GM12872 (cell line): Measurements from ENCODE around the gene TRIM5.

Experiments
- CTCF ChIP-seq: IDR thresholded peaks from 3 replicates; pipeline ENCODE4 v1.5.1; 2011; ENCODE audit warnings: low read depth, mild to moderate bottlenecking, low read length, moderate library complexity; ENCODE audit not compliant: insufficient read depth

Gene TRIM5

GRCh38 chr11:5684036-5684645 lies 733 bp downstream of the TRIM5 start:
- no peak for TF ChIP-seq CTCF

GRCh38 chr11:5679811-5680210 lies 5.1 kb downstream of the TRIM5 start:
- no peak for TF ChIP-seq CTCF

- no peak for TF ChIP-seq CTCF
Observed at GRCh38 chr11:5674391-5674790, 10.5 kb downstream of the TRIM5 start.

- TF ChIP-seq CTCF = no peak
Observed at GRCh38 chr11:5671831-5672230, 13.0 kb downstream of the TRIM5 start.

GRCh38 chr11:5666402-5666793 lies 18.5 kb downstream of the TRIM5 start:
- no peak for TF ChIP-seq CTCF

GRCh38 chr11:5665746-5666401 lies 19.0 kb downstream of the TRIM5 start:
- no peak for TF ChIP-seq CTCF

- no peak for TF ChIP-seq CTCF
Observed at GRCh38 chr11:5665051-5665570, 19.8 kb downstream of the TRIM5 start.
